Amniotic epithelial cell (primary cell): Measurements from ENCODE around the gene PRKAG2.

Experiments
- DNase-seq: peaks from one replicate; pipeline ENCODE4 v3.0.0-alpha.2; 2010; ENCODE audit warnings: low read depth

Gene PRKAG2

GRCh38 chr7:151801291-151801690 lies 75.6 kb downstream of the PRKAG2 start:
- no peak for DNase-seq

- no peak for DNase-seq
Measured at GRCh38 chr7:151800861-151801260, 76.1 kb downstream of the PRKAG2 start.

GRCh38 chr7:151800391-151800790 lies 76.5 kb downstream of the PRKAG2 start:
- DNase-seq, result no peak

GRCh38 chr7:151799506-151799905 lies 77.4 kb downstream of the PRKAG2 start:
- DNase-seq, result no peak

- peak; percentile 25 for DNase-seq
Measured at GRCh38 chr7:151798851-151799448, 78.0 kb downstream of the PRKAG2 start.

GRCh38 chr7:151797667-151798307 lies 79.1 kb downstream of the PRKAG2 start:
- DNase-seq, result peak; percentile 92

- no peak for DNase-seq
Measured at GRCh38 chr7:151796871-151797537, 79.9 kb downstream of the PRKAG2 start.

- no peak for DNase-seq
Measured at GRCh38 chr7:151796091-151796870, 80.6 kb downstream of the PRKAG2 start.

- peak; percentile 25 for DNase-seq
Measured at GRCh38 chr7:151795168-151795811, 81.6 kb downstream of the PRKAG2 start.

GRCh38 chr7:151794508-151795167 lies 82.3 kb downstream of the PRKAG2 start:
- no peak for DNase-seq

GRCh38 chr7:151793991-151794507 lies 82.9 kb downstream of the PRKAG2 start:
- no peak for DNase-seq

- DNase-seq, result no peak
Measured at GRCh38 chr7:151793531-151793951, 83.4 kb downstream of the PRKAG2 start.

- no peak for DNase-seq
Measured at GRCh38 chr7:151792636-151793035, 84.3 kb downstream of the PRKAG2 start.

GRCh38 chr7:151792086-151792485 lies 84.8 kb downstream of the PRKAG2 start:
- DNase-seq, result no peak

- DNase-seq, result no peak
Measured at GRCh38 chr7:151790830-151791620, 85.9 kb downstream of the PRKAG2 start.

GRCh38 chr7:151790095-151790829 lies 86.7 kb downstream of the PRKAG2 start:
- no peak for DNase-seq

GRCh38 chr7:151789380-151789947 lies 87.5 kb downstream of the PRKAG2 start:
- DNase-seq, result no peak

- no peak for DNase-seq
Measured at GRCh38 chr7:151787348-151787747, 89.6 kb downstream of the PRKAG2 start.

GRCh38 chr7:151786936-151787335 lies 90.0 kb downstream of the PRKAG2 start:
- DNase-seq, result no peak
